Measurements from ENCODE around the gene TTC23L. TPM values are rescaled to one million over a fixed set of nuclear protein-coding genes. Genes with fewer than 3 reads are reported as not detected.
"Not testable (repeated sequence)": the region's sequence is repeated elsewhere in the genome, so short reads cannot be mapped to it uniquely, and the experiment has no call there.

TTC23L gene
- total and polyA plus RNA-seq, 5 donors from 2014 or later, result not detected

DNA sequence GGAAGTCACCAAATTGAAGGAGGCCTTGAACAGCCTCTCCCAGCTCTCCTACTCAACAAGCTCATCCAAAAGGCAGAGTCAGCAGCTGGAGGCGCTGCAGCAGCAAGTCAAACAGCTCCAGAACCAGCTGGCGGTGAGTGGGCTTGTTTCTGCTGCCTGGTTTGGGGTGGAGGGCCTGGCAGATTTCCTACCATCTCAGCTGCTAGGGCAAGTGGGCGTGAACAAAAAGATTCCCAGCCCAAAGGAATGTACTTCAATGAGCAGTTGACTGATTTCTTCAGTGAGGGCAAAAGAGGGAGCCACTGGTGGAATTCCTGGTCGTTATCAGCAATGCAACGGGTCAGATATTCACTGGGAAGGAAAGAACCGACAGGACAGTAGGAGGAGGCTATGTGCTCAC lies 12.6 kb upstream of the TTC23L start:
- Mint-ChIP-seq H3K27ac (no peak overlapping the region), H3K27me3 (peaks cover 5% of the 10 kb centered on the region), H3K36me3 (no peaks in the 10 kb centered on the region), H3K9me3 (no peaks in the 10 kb centered on the region), H3K4me1 (peaks cover 0 to 3% (median 0%) of the 10 kb centered on the region in 4 donors), H3K4me3 (no peak overlapping the region)
- Histone ChIP-seq H3K27ac (ENCODE audit: insufficient read depth, low read length, poor library complexity, severe bottlenecking) (no peak overlapping the region), H3K4me1 (ENCODE audit: control insufficient read depth, insufficient read depth, low read length, poor library complexity, severe bottlenecking) (no peaks in the 10 kb centered on the region), H3K9me3 (ENCODE audit: control insufficient read depth in 2 of 2, low read length in 2 of 2) (no peaks in the 10 kb centered on the region), H3K36me3 (ENCODE audit: control insufficient read depth, insufficient read depth, low read length) (no peaks in the 10 kb centered on the region), H3K27me3 (ENCODE audit: control insufficient read depth, insufficient read depth, low read length) (no peaks in the 10 kb centered on the region), H3K4me3 (ENCODE audit: low read depth, low read length) (no peak overlapping the region)
- ATAC-seq (ENCODE audit: low read depth in 2 of 2) (no peak), DNase-seq (no peak)

- no peak overlapping the region for H3K27ac Mint-ChIP-seq
- no peak overlapping the region for H3K4me3 ChIP-seq (ENCODE audit: low read depth, low read length)
- H3K9me3 ChIP-seq (ENCODE audit: control insufficient read depth in 2 of 2, low read length in 2 of 2), result no peaks in the 10 kb centered on the region
- ATAC-seq (ENCODE audit: low read depth in 2 of 2) (no peak), DNase-seq (no peak)
- H3K27me3 ChIP-seq (ENCODE audit: control insufficient read depth, insufficient read depth, low read length), result no peaks in the 10 kb centered on the region
- H3K4me3 Mint-ChIP-seq, result no peak overlapping the region
- H3K9me3 Mint-ChIP-seq, result no peaks in the 10 kb centered on the region
- H3K36me3 Mint-ChIP-seq, result no peaks in the 10 kb centered on the region
- H3K27me3 Mint-ChIP-seq, result peaks cover 5% of the 10 kb centered on the region
- no peaks in the 10 kb centered on the region for H3K4me1 ChIP-seq (ENCODE audit: control insufficient read depth, insufficient read depth, low read length, poor library complexity, severe bottlenecking)
- H3K27ac ChIP-seq (ENCODE audit: insufficient read depth, low read length, poor library complexity, severe bottlenecking), result no peak overlapping the region
- H3K36me3 ChIP-seq (ENCODE audit: control insufficient read depth, insufficient read depth, low read length), result no peaks in the 10 kb centered on the region
- H3K4me1 Mint-ChIP-seq, result peaks cover 0 to 3% (median 0%) of the 10 kb centered on the region in 4 donors
Measured at GRCh38 chr5:34827588-34828506, 11.1 kb upstream of the TTC23L start.

- not testable (repeated sequence) for H3K4me1 ChIP-seq (ENCODE audit: control insufficient read depth, insufficient read depth, low read length, poor library complexity, severe bottlenecking); H3K9me3 Mint-ChIP-seq; H3K4me3 ChIP-seq (ENCODE audit: low read depth, low read length); H3K36me3 Mint-ChIP-seq; H3K27me3 Mint-ChIP-seq; H3K4me1 Mint-ChIP-seq; H3K9me3 ChIP-seq (ENCODE audit: control insufficient read depth in 2 of 2, low read length in 2 of 2); H3K27ac Mint-ChIP-seq; H3K36me3 ChIP-seq (ENCODE audit: control insufficient read depth, insufficient read depth, low read length); ATAC-seq (ENCODE audit: low read depth in 2 of 2); H3K4me3 Mint-ChIP-seq; DNase-seq; H3K27ac ChIP-seq (ENCODE audit: insufficient read depth, low read length, poor library complexity, severe bottlenecking); H3K27me3 ChIP-seq (ENCODE audit: control insufficient read depth, insufficient read depth, low read length)
Measured at GRCh38 chr5:34830827-34831226, 8.1 kb upstream of the TTC23L start.

DNA sequence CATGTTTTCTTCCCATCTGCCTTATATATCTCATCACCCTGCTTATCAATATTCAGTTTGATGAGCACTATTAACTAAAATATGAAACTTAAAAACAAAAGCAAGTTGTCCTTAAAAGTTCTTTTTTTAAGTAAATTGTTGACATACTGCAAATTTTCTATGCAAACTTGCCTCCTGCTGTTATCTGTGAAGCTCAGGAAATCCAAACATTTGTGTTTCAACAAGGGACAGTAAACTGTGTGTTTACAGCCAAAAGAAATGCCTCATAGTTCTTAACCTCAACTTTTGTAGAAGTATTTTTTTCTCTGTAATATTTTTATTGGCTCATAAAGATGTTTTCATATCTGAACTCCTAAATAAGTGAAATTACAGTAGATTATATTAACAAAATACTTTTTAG lies 7.7 kb upstream of the TTC23L start:
- DNase-seq, result no peak
- no peaks in the 10 kb centered on the region for H3K36me3 Mint-ChIP-seq
- H3K27ac Mint-ChIP-seq, result no peak overlapping the region
- Histone ChIP-seq H3K4me3 (ENCODE audit: low read depth, low read length) (no peak overlapping the region), H3K27ac (ENCODE audit: insufficient read depth, low read length, poor library complexity, severe bottlenecking) (no peak overlapping the region), H3K9me3 (ENCODE audit: control insufficient read depth in 2 of 2, low read length in 2 of 2) (no peaks in the 10 kb centered on the region), H3K4me1 (ENCODE audit: control insufficient read depth, insufficient read depth, low read length, poor library complexity, severe bottlenecking) (no peaks in the 10 kb centered on the region), H3K36me3 (ENCODE audit: control insufficient read depth, insufficient read depth, low read length) (no peaks in the 10 kb centered on the region), H3K27me3 (ENCODE audit: control insufficient read depth, insufficient read depth, low read length) (no peaks in the 10 kb centered on the region)
- peaks cover 0 to 1% (median 0%) of the 10 kb centered on the region in 7 donors for H3K9me3 Mint-ChIP-seq
- H3K4me3 Mint-ChIP-seq, result no peak overlapping the region
- no peaks in the 10 kb centered on the region for H3K4me1 Mint-ChIP-seq
- H3K27me3 Mint-ChIP-seq, result no peaks in the 10 kb centered on the region
- ATAC-seq (ENCODE audit: low read depth in 2 of 2), result no peak

DNA sequence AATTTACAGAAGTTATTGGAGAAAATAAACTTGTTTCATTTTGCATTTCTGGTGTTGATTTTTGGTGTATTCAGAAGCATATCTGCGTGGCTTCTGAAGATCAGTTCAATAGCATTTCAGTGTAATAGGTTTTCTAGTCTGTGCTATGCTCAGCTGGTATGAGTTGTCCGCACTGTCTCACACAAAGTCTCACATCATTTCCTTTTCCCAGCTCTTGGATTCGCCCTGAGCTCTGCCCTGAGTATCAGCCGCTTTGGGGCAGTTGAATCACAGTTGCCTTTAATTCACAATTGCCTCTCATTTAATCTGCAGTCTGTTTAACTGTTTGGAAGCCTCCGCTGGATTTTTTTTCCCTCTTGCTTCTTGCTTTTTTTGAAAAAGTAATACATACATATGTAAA lies 6.4 kb upstream of the TTC23L start:
- Histone ChIP-seq H3K27ac (ENCODE audit: insufficient read depth, low read length, poor library complexity, severe bottlenecking) (no peak overlapping the region), H3K9me3 (ENCODE audit: control insufficient read depth in 2 of 2, low read length in 2 of 2) (no peaks in the 10 kb centered on the region), H3K27me3 (ENCODE audit: control insufficient read depth, insufficient read depth, low read length) (no peaks in the 10 kb centered on the region), H3K36me3 (ENCODE audit: control insufficient read depth, insufficient read depth, low read length) (no peaks in the 10 kb centered on the region), H3K4me3 (ENCODE audit: low read depth, low read length) (no peak overlapping the region), H3K4me1 (ENCODE audit: control insufficient read depth, insufficient read depth, low read length, poor library complexity, severe bottlenecking) (no peaks in the 10 kb centered on the region)
- Mint-ChIP-seq H3K4me3 (no peak overlapping the region), H3K36me3 (no peaks in the 10 kb centered on the region), H3K27ac (no peak overlapping the region), H3K9me3 (peaks cover 0 to 1% (median 0%) of the 10 kb centered on the region in 7 donors), H3K4me1 (peaks cover 0 to 8% (median 0%) of the 10 kb centered on the region in 4 donors), H3K27me3 (no peaks in the 10 kb centered on the region)
- ATAC-seq (ENCODE audit: low read depth in 2 of 2), result no peak
- DNase-seq, result no peak

GRCh38 chr5:34833090-34833489 lies 5.9 kb upstream of the TTC23L start:
- no peaks in the 10 kb centered on the region for H3K27me3 ChIP-seq (ENCODE audit: control insufficient read depth, insufficient read depth, low read length)
- Mint-ChIP-seq H3K36me3 (no peaks in the 10 kb centered on the region), H3K4me1 (peaks cover 0 to 8% (median 0%) of the 10 kb centered on the region in 4 donors), H3K9me3 (peaks cover 0 to 1% (median 0%) of the 10 kb centered on the region in 7 donors), H3K4me3 (no peak overlapping the region), H3K27ac (no peak overlapping the region), H3K27me3 (no peaks in the 10 kb centered on the region)
- DNase-seq (no peak), ATAC-seq (ENCODE audit: low read depth in 2 of 2) (no peak)
- no peaks in the 10 kb centered on the region for H3K36me3 ChIP-seq (ENCODE audit: control insufficient read depth, insufficient read depth, low read length)
- H3K4me3 ChIP-seq (ENCODE audit: low read depth, low read length), result no peak overlapping the region
- no peaks in the 10 kb centered on the region for H3K4me1 ChIP-seq (ENCODE audit: control insufficient read depth, insufficient read depth, low read length, poor library complexity, severe bottlenecking)
- no peaks in the 10 kb centered on the region for H3K9me3 ChIP-seq (ENCODE audit: control insufficient read depth in 2 of 2, low read length in 2 of 2)
- no peak overlapping the region for H3K27ac ChIP-seq (ENCODE audit: insufficient read depth, low read length, poor library complexity, severe bottlenecking)

- Histone ChIP-seq H3K4me3 (ENCODE audit: low read depth, low read length) (no peak overlapping the region), H3K27ac (ENCODE audit: insufficient read depth, low read length, poor library complexity, severe bottlenecking) (no peak overlapping the region), H3K9me3 (ENCODE audit: control insufficient read depth in 2 of 2, low read length in 2 of 2) (no peaks in the 10 kb centered on the region), H3K27me3 (ENCODE audit: control insufficient read depth, insufficient read depth, low read length) (no peaks in the 10 kb centered on the region), H3K4me1 (ENCODE audit: control insufficient read depth, insufficient read depth, low read length, poor library complexity, severe bottlenecking) (no peaks in the 10 kb centered on the region), H3K36me3 (ENCODE audit: control insufficient read depth, insufficient read depth, low read length) (no peaks in the 10 kb centered on the region)
- no peaks in the 10 kb centered on the region for H3K36me3 Mint-ChIP-seq
- no peak overlapping the region for H3K27ac Mint-ChIP-seq
- no peak for ATAC-seq (ENCODE audit: low read depth in 2 of 2)
- H3K4me3 Mint-ChIP-seq, result peak overlapping the region in 1 of 4 donors; percentile 1
- H3K4me1 Mint-ChIP-seq, result peaks cover 0 to 12% (median 6%) of the 10 kb centered on the region in 4 donors
- H3K9me3 Mint-ChIP-seq, result peaks cover 0 to 1% (median 0%) of the 10 kb centered on the region in 7 donors
- no peaks in the 10 kb centered on the region for H3K27me3 Mint-ChIP-seq
- no peak for DNase-seq
Measured at GRCh38 chr5:34833976-34834793, 4.8 kb upstream of the TTC23L start.
